Measurements from ENCODE around the gene CYP26A1. TPM values are rescaled to one million over a fixed set of nuclear protein-coding genes. Genes with fewer than 3 reads are reported as not detected.

The CYP26A1 gene
- total RNA-seq, 1 experiment from 2014 or later, result 0.17 TPM

DNA sequence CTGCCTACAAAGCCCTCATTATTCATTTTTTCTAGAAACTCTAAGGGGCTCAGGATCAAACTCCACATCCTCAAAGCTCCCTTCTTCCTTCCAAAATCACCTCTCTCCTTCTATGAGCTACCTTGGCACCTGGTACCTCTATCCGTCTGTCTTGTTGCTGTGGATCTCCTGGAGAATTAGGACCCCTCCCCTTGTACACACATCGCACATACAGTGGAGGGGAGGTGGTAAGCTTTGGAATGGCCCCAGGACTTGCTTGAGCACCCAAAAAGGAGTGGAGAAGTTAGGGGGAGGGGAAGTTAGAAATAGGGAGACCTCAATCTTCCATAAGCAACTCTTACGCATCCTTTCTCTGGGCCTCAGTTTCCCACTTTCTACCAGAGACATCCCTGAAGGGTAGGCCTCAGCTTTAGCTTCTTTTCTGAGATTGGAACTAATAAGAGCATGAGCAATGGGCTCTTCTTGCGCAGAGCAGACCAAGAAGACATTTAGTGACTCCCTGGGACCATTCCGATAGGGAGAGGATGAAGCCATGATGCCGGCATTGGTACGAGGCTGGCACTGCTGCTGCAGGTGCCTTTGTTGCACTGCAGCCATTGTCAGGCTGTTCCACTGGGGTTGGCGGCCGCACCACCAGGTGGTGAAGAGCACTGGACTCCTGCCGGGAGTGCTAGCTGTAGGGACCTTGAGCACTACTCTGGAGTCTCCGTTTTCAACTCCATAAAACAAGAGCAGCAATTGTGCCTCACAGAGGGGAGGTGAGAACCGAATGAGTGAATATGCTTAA is 8.6 kb upstream of the CYP26A1 start:
- ChIA-PET RAD21 (ENCODE audit: low non-redundant PET in 1 of 2, low total read pairs in 2 of 2, uncharacterized antibody in 2 of 2, unreplicated experiment in 2 of 2) (no interaction called here), POLR2A (no interaction called here), CTCF (no interaction called here)
- Histone ChIP-seq H2AFZ (ENCODE audit: low read depth, low read length, poor library complexity, severe bottlenecking) (no peak overlapping the region), H3K9ac (ENCODE audit: low read length) (no peak overlapping the region), H3K9me3 (ENCODE audit: control insufficient read depth in 1 of 2, insufficient read depth in 1 of 2, low read depth in 1 of 2, low read length in 2 of 2) (no peaks in the 10 kb centered on the region), H3K36me3 (ENCODE audit: control insufficient read depth in 1 of 2, insufficient read depth in 2 of 2, low read length in 2 of 2) (no peaks in the 10 kb centered on the region), H3K4me3 (replicated peaks in 1 of 2; ENCODE audit: low read depth in 1 of 2, low read length in 2 of 2) (no peak overlapping the region), H3K27ac (ENCODE audit: low read depth, low read length) (no peak overlapping the region), H4K20me1 (ENCODE audit: insufficient read depth) (no peaks in the 10 kb centered on the region), H3K9me2 (ENCODE audit: insufficient read depth) (no peaks in the 10 kb centered on the region), H3K4me1 (ENCODE audit: control insufficient read depth in 1 of 2, insufficient read depth in 2 of 2, low read length in 2 of 2) (no peaks in the 10 kb centered on the region), H3K79me2 (ENCODE audit: insufficient read depth, low read length) (no peaks in the 10 kb centered on the region), H3K27me3 (ENCODE audit: insufficient read depth, low read length) (no peaks in the 10 kb centered on the region), H3K4me2 (ENCODE audit: low read length) (no peak overlapping the region)
- no peak for TF ChIP-seq ZFX (IDR thresholded peaks at IDR 0.05)
- TF ChIP-seq, protein P1, sequence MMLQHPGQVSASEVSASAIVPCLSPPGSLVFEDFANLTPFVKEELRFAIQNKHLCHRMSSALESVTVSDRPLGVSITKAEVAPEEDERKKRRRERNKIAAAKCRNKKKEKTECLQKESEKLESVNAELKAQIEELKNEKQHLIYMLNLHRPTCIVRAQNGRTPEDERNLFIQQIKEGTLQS (IDR thresholded peaks at IDR 0.05), result no peak
- TF ChIP-seq CEBPB (IDR thresholded peaks at IDR 0.05; ENCODE audit: low read depth), result no peak
- no peak for TF ChIP-seq TCF7L2 (IDR thresholded peaks at IDR 0.05; ENCODE audit: borderline replicate concordance, extremely low read depth, insufficient read depth, insufficient read length)
- no peak for TF ChIP-seq SRF (IDR thresholded peaks at IDR 0.05; ENCODE audit: low read depth)
- no peak for TF ChIP-seq RAD21 (IDR thresholded peaks at IDR 0.05; ENCODE audit: low read depth)
- TF ChIP-seq POLR2A (IDR thresholded peaks at IDR 0.05; ENCODE audit: borderline replicate concordance, extremely low read depth, insufficient read depth, insufficient read length), result no peak
- TF ChIP-seq, protein P2, sequence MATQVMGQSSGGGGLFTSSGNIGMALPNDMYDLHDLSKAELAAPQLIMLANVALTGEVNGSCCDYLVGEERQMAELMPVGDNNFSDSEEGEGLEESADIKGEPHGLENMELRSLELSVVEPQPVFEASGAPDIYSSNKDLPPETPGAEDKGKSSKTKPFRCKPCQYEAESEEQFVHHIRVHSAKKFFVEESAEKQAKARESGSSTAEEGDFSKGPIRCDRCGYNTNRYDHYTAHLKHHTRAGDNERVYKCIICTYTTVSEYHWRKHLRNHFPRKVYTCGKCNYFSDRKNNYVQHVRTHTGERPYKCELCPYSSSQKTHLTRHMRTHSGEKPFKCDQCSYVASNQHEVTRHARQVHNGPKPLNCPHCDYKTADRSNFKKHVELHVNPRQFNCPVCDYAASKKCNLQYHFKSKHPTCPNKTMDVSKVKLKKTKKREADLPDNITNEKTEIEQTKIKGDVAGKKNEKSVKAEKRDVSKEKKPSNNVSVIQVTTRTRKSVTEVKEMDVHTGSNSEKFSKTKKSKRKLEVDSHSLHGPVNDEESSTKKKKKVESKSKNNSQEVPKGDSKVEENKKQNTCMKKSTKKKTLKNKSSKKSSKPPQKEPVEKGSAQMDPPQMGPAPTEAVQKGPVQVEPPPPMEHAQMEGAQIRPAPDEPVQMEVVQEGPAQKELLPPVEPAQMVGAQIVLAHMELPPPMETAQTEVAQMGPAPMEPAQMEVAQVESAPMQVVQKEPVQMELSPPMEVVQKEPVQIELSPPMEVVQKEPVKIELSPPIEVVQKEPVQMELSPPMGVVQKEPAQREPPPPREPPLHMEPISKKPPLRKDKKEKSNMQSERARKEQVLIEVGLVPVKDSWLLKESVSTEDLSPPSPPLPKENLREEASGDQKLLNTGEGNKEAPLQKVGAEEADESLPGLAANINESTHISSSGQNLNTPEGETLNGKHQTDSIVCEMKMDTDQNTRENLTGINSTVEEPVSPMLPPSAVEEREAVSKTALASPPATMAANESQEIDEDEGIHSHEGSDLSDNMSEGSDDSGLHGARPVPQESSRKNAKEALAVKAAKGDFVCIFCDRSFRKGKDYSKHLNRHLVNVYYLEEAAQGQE (IDR thresholded peaks at IDR 0.05; ENCODE audit: low read depth), result no peak
- no peak for TF ChIP-seq EZH2phosphoT487 (IDR thresholded peaks at IDR 0.05; ENCODE audit: borderline replicate concordance)
- no peak for TF ChIP-seq YY1 (IDR thresholded peaks at IDR 0.05; ENCODE audit: extremely low read depth, insufficient replicate concordance, low read depth, low read length)
- no peak for TF ChIP-seq FOSL1 (IDR thresholded peaks at IDR 0.05; ENCODE audit: low read depth)
- TF ChIP-seq CBX3 (IDR thresholded peaks at IDR 0.05; ENCODE audit: low read depth), result no peak
- TF ChIP-seq ZNF274 (IDR thresholded peaks at IDR 0.05; ENCODE audit: low read depth, low read length), result no peak
- no peak for TF ChIP-seq POLR2AphosphoS5 (IDR thresholded peaks at IDR 0.05; ENCODE audit: low read depth, low read length)
- no peak for TF ChIP-seq SP1 (IDR thresholded peaks at IDR 0.05; ENCODE audit: low read depth)
- no peak for TF ChIP-seq JUND (IDR thresholded peaks at IDR 0.05)
- TF ChIP-seq, protein P3, sequence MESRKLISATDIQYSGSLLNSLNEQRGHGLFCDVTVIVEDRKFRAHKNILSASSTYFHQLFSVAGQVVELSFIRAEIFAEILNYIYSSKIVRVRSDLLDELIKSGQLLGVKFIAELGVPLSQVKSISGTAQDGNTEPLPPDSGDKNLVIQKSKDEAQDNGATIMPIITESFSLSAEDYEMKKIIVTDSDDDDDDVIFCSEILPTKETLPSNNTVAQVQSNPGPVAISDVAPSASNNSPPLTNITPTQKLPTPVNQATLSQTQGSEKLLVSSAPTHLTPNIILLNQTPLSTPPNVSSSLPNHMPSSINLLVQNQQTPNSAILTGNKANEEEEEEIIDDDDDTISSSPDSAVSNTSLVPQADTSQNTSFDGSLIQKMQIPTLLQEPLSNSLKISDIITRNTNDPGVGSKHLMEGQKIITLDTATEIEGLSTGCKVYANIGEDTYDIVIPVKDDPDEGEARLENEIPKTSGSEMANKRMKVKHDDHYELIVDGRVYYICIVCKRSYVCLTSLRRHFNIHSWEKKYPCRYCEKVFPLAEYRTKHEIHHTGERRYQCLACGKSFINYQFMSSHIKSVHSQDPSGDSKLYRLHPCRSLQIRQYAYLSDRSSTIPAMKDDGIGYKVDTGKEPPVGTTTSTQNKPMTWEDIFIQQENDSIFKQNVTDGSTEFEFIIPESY (IDR thresholded peaks at IDR 0.05; ENCODE audit: extremely low read depth, insufficient replicate concordance, low read length), result no peak
- TF ChIP-seq, protein P4, sequence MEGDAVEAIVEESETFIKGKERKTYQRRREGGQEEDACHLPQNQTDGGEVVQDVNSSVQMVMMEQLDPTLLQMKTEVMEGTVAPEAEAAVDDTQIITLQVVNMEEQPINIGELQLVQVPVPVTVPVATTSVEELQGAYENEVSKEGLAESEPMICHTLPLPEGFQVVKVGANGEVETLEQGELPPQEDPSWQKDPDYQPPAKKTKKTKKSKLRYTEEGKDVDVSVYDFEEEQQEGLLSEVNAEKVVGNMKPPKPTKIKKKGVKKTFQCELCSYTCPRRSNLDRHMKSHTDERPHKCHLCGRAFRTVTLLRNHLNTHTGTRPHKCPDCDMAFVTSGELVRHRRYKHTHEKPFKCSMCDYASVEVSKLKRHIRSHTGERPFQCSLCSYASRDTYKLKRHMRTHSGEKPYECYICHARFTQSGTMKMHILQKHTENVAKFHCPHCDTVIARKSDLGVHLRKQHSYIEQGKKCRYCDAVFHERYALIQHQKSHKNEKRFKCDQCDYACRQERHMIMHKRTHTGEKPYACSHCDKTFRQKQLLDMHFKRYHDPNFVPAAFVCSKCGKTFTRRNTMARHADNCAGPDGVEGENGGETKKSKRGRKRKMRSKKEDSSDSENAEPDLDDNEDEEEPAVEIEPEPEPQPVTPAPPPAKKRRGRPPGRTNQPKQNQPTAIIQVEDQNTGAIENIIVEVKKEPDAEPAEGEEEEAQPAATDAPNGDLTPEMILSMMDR (IDR thresholded peaks at IDR 0.05 in 2 of 3, conservative IDR thresholded peaks at IDR 0.05 in 1 of 3; ENCODE audit: borderline replicate concordance in 1 of 3, insufficient read depth in 1 of 3, low read depth in 2 of 3, low read length in 2 of 3), result no peak
- BruUV-seq (replicated peaks), result no TSS peak
- ATAC-seq (no peak), DNase-seq (ENCODE audit: low read depth, low spot score) (no peak)
- intact Hi-C loops (cut with micrococcal nuclease), result no loop called here
